GM23338 (cell line): ENCODE data around the gene SMG1. TPM values are rescaled to one million over a fixed set of nuclear protein-coding genes. Genes with fewer than 3 reads are reported as not detected.

Experiments
- ATAC-seq: fragments of 200-7000 bp; cut with Tn5 transposase; 3 replicates; pipeline ENCODE4 v1.9.1; 2020
- DNase-seq: peaks from one replicate; pipeline ENCODE4 v3.0.0-alpha.2; 2015; ENCODE audit warnings: low spot score
- H2AFZ ChIP-seq: fragments of 200-600 bp; sonication (generic); 2 replicates; pipeline ENCODE4 v1.8.0; 2016; ENCODE audit warnings: antibody characterized with exemption, mild to moderate bottlenecking, moderate library complexity
- H3F3A ChIP-seq: fragments of 200-600 bp; sonication (generic); replicated peaks from 2 replicates; pipeline ENCODE4 v1.8.0; 2017; ENCODE audit warnings: antibody characterized with exemption, mixed run types, low read depth
- H3K27ac ChIP-seq: fragments of 200-600 bp; sonication (generic); 2 replicates; pipeline ENCODE4 v1.6.1; 2016; ENCODE audit warnings: low read depth
- H3K27me3 ChIP-seq: fragments of 200-600 bp; sonication (generic); 2 replicates; pipeline ENCODE4 v1.8.0; 2016; ENCODE audit warnings: mild to moderate bottlenecking, mixed run types, moderate library complexity; ENCODE audit not compliant: insufficient read depth
- H3K36me3 ChIP-seq: fragments of 200-600 bp; sonication (generic); 2 replicates; pipeline ENCODE4 v1.8.0; 2016; ENCODE audit warnings: mild to moderate bottlenecking; ENCODE audit not compliant: insufficient read depth
- H3K4me1 ChIP-seq: fragments of 200-600 bp; sonication (generic); 2 replicates; pipeline ENCODE4 v1.8.0; 2016; ENCODE audit warnings: mild to moderate bottlenecking, moderate library complexity; ENCODE audit not compliant: insufficient read depth
- H3K4me2 ChIP-seq: fragments of 200-600 bp; sonication (generic); 2 replicates; pipeline ENCODE4 v1.7.1; 2017; ENCODE audit warnings: mixed run types
- H3K4me3 ChIP-seq: fragments of 200-600 bp; sonication (generic); 2 replicates; pipeline ENCODE4 v1.6.1; 2016; ENCODE audit warnings: mixed run types
- H3K79me2 ChIP-seq: fragments of 200-600 bp; sonication (generic); replicated peaks from 2 replicates; pipeline ENCODE4 v1.8.0; 2017; ENCODE audit warnings: mild to moderate bottlenecking; ENCODE audit not compliant: insufficient read depth
- H3K9me2 ChIP-seq: fragments of 200-600 bp; sonication (generic); 2 replicates; pipeline ENCODE4 v1.8.0; 2017; ENCODE audit not compliant: insufficient read depth
- H4K20me1 ChIP-seq: fragments of 200-600 bp; sonication (generic); replicated peaks from 2 replicates; pipeline ENCODE4 v1.8.0; 2017; ENCODE audit warnings: mild to moderate bottlenecking; ENCODE audit not compliant: insufficient read depth
- H3K27ac Mint-ChIP-seq: 2 replicates; pipeline ENCODE4 v1.8.0; 2020; ENCODE audit warnings: inconsistent platforms, mild to moderate bottlenecking, moderate library complexity, mixed read lengths
- H3K27me3 Mint-ChIP-seq: 3 replicates; pipeline ENCODE4 v1.8.0; 2022; ENCODE audit warnings: low read depth, mild to moderate bottlenecking, moderate library complexity, mixed read lengths, inconsistent platforms; ENCODE audit not compliant: insufficient read depth, poor library complexity
- H3K36me3 Mint-ChIP-seq: 3 replicates; pipeline ENCODE4 v1.8.0; 2021; ENCODE audit warnings: low read depth, mild to moderate bottlenecking, inconsistent platforms, moderate library complexity, mixed read lengths
- H3K4me1 Mint-ChIP-seq: 3 replicates; pipeline ENCODE4 v1.8.0; 2020; ENCODE audit warnings: mild to moderate bottlenecking, inconsistent platforms, mixed read lengths
- H3K4me3 Mint-ChIP-seq: 3 replicates; pipeline ENCODE4 v1.8.0; 2021; ENCODE audit warnings: moderate library complexity, mild to moderate bottlenecking, inconsistent platforms, mixed read lengths
- H3K9me3 Mint-ChIP-seq: 3 replicates; pipeline ENCODE4 v1.8.0; 2020; ENCODE audit warnings: moderate library complexity, mild to moderate bottlenecking, inconsistent platforms, mixed read lengths
- CREB1 ChIP-seq: fragments of 250-450 bp; sonication (Bioruptor Pico); IDR thresholded peaks from 2 replicates; pipeline ENCODE4 v1.5.0; 2020; ENCODE audit warnings: low read depth, mild to moderate bottlenecking, moderate library complexity
- EZH2 ChIP-seq: fragments of 200-600 bp; sonication (generic); IDR thresholded peaks from one replicate; pipeline ENCODE4 v1.8.0; 2017; ENCODE audit warnings: antibody characterized with exemption, mild to moderate bottlenecking, low read depth; ENCODE audit not compliant: unreplicated experiment
- EZH2phosphoT487 ChIP-seq: fragments of 200-600 bp; sonication (generic); IDR thresholded peaks from one replicate; pipeline ENCODE4 v1.8.1; 2018; ENCODE audit warnings: antibody characterized with exemption; ENCODE audit not compliant: unreplicated experiment
- JUNB ChIP-seq: IDR thresholded peaks from one replicate; pipeline ENCODE4 v1.6.1; 2016; ENCODE audit warnings: antibody characterized with exemption; ENCODE audit not compliant: unreplicated experiment
- NANOG ChIP-seq: IDR thresholded peaks from 2 replicates; pipeline ENCODE4 v1.6.1; 2016; ENCODE audit warnings: antibody characterized with exemption, borderline replicate concordance
- POLR2AphosphoS5 ChIP-seq: IDR thresholded peaks from 2 replicates; pipeline ENCODE4 v1.6.1; 2016; ENCODE audit warnings: antibody characterized with exemption, low read depth
- STAT1 ChIP-seq: IDR thresholded peaks from one replicate; pipeline ENCODE4 v1.6.1; 2016; ENCODE audit warnings: antibody characterized with exemption; ENCODE audit not compliant: unreplicated experiment
- ZNF114 ChIP-seq: fragments of 250-450 bp; sonication (Bioruptor Pico); IDR thresholded peaks from 2 replicates; pipeline ENCODE4 v1.5.0; 2020; ENCODE audit warnings: mild to moderate bottlenecking, moderate library complexity
- ZNF331 ChIP-seq: fragments of 250-450 bp; sonication (Bioruptor Pico); IDR thresholded peaks from 2 replicates; pipeline ENCODE4 v1.5.0; 2020; ENCODE audit warnings: low read depth, mild to moderate bottlenecking, moderate library complexity
- polyA plus RNA-seq: library from polyadenylated mRNA; unstranded; fragments of >200 nt; fragmentation: Nextera tagmentation; extraction: Ambion mirVana; gene quantifications from 2 replicates; pipeline ENCODE4 v1.2.1, GENCODE V29; 2016
- total RNA-seq: library from RNA; depleted of rRNA; stranded (reverse); fragments of >200 nt; shearing (Covaris generic); gene quantifications from 2 replicates; pipeline ENCODE4 v1.2.3, GENCODE V29; 2014
- TF ChIP-seq, protein P1 (sequence below): IDR thresholded peaks from 2 replicates; pipeline ENCODE4 v1.6.1; 2016; ENCODE audit warnings: antibody characterized with exemption
- TF ChIP-seq, protein P2 (sequence below): IDR thresholded peaks from one replicate; pipeline ENCODE4 v1.6.1; 2018; ENCODE audit warnings: antibody characterized with exemption; ENCODE audit not compliant: unreplicated experiment
- TF ChIP-seq, protein P3 (sequence below): fragments of 250-450 bp; sonication (Bioruptor Pico); IDR thresholded peaks from 2 replicates; pipeline ENCODE4 v1.5.0; 2020; ENCODE audit warnings: mild to moderate bottlenecking, moderate library complexity

The SMG1 gene
- total and polyA plus RNA-seq, 2 experiments from 2014 or later, result 18.6 to 119 TPM

DNA sequence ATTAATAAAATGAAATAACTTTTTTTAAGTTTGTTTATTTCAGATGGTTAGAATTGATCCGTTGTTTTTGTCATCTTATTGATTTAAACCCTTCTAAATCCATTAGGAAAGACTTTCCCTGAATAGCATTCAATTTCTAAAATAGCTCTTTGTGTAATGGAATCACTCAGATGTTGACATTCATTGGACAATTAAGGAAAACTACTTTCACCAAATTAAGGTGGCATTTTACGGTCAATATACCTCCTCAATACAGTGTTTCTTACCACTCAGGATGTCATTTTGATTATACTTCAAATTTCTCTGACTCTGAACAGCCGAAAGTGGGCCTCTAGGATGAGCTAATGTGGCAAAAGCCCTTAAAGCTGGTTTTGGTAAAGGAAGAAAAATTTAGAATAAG, 126.7 kb downstream of the SMG1 start:
- Mint-ChIP-seq H3K36me3 (peaks cover 52% of the 10 kb centered on the region), H3K27me3 (peaks cover 17% of the 10 kb centered on the region), H3K4me1 (peaks cover 29% of the 10 kb centered on the region), H3K4me3 (peak overlapping the region; percentile 92), H3K27ac (peak overlapping the region; percentile 45; the same call in 1 of the 2 replicates), H3K9me3 (no peaks in the 10 kb centered on the region)
- Histone ChIP-seq H3K36me3 (peaks cover 43% of the 10 kb centered on the region), H3K27ac (no peak overlapping the region), H3K4me1 (peaks cover 27% of the 10 kb centered on the region), H4K20me1 (peaks cover 37% of the 10 kb centered on the region), H3F3A (peaks cover 4% of the 10 kb centered on the region), H3K4me3 (peak overlapping the region; percentile 88), H3K9me2 (no peaks in the 10 kb centered on the region), H3K27me3 (no peaks in the 10 kb centered on the region), H3K4me2 (peak overlapping the region; percentile 84), H2AFZ (no peak overlapping the region), H3K79me2 (peaks cover 64% of the 10 kb centered on the region)
- ATAC-seq, result no peak
- DNase-seq, result no peak
- TF ChIP-seq, protein P1, sequence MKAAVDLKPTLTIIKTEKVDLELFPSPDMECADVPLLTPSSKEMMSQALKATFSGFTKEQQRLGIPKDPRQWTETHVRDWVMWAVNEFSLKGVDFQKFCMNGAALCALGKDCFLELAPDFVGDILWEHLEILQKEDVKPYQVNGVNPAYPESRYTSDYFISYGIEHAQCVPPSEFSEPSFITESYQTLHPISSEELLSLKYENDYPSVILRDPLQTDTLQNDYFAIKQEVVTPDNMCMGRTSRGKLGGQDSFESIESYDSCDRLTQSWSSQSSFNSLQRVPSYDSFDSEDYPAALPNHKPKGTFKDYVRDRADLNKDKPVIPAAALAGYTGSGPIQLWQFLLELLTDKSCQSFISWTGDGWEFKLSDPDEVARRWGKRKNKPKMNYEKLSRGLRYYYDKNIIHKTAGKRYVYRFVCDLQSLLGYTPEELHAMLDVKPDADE, result no peak
- TF ChIP-seq, protein P2, sequence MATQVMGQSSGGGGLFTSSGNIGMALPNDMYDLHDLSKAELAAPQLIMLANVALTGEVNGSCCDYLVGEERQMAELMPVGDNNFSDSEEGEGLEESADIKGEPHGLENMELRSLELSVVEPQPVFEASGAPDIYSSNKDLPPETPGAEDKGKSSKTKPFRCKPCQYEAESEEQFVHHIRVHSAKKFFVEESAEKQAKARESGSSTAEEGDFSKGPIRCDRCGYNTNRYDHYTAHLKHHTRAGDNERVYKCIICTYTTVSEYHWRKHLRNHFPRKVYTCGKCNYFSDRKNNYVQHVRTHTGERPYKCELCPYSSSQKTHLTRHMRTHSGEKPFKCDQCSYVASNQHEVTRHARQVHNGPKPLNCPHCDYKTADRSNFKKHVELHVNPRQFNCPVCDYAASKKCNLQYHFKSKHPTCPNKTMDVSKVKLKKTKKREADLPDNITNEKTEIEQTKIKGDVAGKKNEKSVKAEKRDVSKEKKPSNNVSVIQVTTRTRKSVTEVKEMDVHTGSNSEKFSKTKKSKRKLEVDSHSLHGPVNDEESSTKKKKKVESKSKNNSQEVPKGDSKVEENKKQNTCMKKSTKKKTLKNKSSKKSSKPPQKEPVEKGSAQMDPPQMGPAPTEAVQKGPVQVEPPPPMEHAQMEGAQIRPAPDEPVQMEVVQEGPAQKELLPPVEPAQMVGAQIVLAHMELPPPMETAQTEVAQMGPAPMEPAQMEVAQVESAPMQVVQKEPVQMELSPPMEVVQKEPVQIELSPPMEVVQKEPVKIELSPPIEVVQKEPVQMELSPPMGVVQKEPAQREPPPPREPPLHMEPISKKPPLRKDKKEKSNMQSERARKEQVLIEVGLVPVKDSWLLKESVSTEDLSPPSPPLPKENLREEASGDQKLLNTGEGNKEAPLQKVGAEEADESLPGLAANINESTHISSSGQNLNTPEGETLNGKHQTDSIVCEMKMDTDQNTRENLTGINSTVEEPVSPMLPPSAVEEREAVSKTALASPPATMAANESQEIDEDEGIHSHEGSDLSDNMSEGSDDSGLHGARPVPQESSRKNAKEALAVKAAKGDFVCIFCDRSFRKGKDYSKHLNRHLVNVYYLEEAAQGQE, result no peak
- TF ChIP-seq EZH2, result no peak

DNA sequence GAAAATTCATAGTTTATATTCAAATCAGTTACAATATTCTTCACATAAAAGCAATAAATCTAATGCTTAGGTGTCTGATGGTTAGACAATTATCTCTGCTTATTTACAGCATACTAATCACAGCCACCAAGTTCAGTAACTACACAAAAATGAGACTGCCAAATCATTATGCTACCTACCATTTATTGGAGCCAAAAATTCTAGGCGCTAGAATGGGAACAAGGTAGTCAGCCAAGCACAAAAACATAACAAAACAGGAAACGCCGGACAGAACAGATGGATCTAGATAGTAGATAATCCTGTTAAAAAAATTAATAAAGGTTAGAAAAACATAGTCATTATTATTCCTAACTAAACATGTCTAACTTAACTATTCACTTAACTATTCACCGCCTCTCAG, 128.5 kb downstream of the SMG1 start:
- Histone ChIP-seq H3K27me3 (no peaks in the 10 kb centered on the region), H3K4me1 (peaks cover 14% of the 10 kb centered on the region), H3K27ac (no peak overlapping the region), H2AFZ (no peak overlapping the region), H3K36me3 (peaks cover 54% of the 10 kb centered on the region), H3K4me3 (no peak overlapping the region), H3F3A (peaks cover 4% of the 10 kb centered on the region), H3K79me2 (peaks cover 60% of the 10 kb centered on the region), H3K9me2 (no peaks in the 10 kb centered on the region), H4K20me1 (peaks cover 37% of the 10 kb centered on the region), H3K4me2 (no peak overlapping the region)
- Mint-ChIP-seq H3K27me3 (peaks cover 13% of the 10 kb centered on the region), H3K9me3 (no peaks in the 10 kb centered on the region), H3K4me1 (peaks cover 17% of the 10 kb centered on the region), H3K27ac (no peak overlapping the region), H3K36me3 (peaks cover 69% of the 10 kb centered on the region), H3K4me3 (no peak overlapping the region)
- DNase-seq (no peak), ATAC-seq (no peak)
- TF ChIP-seq EZH2phosphoT487 (no peak), JUNB (no peak), ZNF114 (no peak), EZH2 (no peak), NANOG (no peak), CREB1 (CRISPR knock-in tag) (no peak), ZNF331 (no peak), POLR2AphosphoS5 (no peak), STAT1 (no peak)
- TF ChIP-seq, protein P3, sequence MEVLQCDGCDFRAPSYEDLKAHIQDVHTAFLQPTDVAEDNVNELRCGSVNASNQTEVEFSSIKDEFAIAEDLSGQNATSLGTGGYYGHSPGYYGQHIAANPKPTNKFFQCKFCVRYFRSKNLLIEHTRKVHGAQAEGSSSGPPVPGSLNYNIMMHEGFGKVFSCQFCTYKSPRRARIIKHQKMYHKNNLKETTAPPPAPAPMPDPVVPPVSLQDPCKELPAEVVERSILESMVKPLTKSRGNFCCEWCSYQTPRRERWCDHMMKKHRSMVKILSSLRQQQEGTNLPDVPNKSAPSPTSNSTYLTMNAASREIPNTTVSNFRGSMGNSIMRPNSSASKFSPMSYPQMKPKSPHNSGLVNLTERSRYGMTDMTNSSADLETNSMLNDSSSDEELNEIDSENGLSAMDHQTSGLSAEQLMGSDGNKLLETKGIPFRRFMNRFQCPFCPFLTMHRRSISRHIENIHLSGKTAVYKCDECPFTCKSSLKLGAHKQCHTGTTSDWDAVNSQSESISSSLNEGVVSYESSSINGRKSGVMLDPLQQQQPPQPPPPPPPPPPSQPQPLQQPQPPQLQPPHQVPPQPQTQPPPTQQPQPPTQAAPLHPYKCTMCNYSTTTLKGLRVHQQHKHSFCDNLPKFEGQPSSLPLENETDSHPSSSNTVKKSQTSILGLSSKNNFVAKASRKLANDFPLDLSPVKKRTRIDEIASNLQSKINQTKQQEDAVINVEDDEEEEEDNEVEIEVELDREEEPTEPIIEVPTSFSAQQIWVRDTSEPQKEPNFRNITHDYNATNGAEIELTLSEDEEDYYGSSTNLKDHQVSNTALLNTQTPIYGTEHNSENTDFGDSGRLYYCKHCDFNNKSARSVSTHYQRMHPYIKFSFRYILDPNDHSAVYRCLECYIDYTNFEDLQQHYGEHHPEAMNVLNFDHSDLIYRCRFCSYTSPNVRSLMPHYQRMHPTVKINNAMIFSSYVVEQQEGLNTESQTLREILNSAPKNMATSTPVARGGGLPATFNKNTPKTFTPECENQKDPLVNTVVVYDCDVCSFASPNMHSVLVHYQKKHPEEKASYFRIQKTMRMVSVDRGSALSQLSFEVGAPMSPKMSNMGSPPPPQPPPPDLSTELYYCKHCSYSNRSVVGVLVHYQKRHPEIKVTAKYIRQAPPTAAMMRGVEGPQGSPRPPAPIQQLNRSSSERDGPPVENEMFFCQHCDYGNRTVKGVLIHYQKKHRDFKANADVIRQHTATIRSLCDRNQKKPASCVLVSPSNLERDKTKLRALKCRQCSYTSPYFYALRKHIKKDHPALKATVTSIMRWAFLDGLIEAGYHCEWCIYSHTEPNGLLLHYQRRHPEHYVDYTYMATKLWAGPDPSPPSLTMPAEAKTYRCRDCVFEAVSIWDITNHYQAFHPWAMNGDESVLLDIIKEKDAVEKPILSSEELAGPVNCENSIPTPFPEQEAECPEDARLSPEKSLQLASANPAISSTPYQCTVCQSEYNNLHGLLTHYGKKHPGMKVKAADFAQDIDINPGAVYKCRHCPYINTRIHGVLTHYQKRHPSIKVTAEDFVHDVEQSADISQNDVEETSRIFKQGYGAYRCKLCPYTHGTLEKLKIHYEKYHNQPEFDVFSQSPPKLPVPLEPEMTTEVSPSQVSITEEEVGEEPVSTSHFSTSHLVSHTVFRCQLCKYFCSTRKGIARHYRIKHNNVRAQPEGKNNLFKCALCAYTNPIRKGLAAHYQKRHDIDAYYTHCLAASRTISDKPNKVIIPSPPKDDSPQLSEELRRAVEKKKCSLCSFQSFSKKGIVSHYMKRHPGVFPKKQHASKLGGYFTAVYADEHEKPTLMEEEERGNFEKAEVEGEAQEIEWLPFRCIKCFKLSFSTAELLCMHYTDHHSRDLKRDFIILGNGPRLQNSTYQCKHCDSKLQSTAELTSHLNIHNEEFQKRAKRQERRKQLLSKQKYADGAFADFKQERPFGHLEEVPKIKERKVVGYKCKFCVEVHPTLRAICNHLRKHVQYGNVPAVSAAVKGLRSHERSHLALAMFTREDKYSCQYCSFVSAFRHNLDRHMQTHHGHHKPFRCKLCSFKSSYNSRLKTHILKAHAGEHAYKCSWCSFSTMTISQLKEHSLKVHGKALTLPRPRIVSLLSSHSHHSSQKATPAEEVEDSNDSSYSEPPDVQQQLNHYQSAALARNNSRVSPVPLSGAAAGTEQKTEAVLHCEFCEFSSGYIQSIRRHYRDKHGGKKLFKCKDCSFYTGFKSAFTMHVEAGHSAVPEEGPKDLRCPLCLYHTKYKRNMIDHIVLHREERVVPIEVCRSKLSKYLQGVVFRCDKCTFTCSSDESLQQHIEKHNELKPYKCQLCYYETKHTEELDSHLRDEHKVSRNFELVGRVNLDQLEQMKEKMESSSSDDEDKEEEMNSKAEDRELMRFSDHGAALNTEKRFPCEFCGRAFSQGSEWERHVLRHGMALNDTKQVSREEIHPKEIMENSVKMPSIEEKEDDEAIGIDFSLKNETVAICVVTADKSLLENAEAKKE (CRISPR knock-in tag), result no peak
